Measurements from ENCODE around the gene PLEKHJ1. TPM values are rescaled to one million over a fixed set of nuclear protein-coding genes. Genes with fewer than 3 reads are reported as not detected.

PLEKHJ1 gene
- total and polyA plus RNA-seq, 2 of the 13 experiments (the other 11 are each of a cell fraction or from before 2014, with no cell fraction given) = 70.5 to 130 TPM

GRCh38 chr19:2242092-2242537 lies 6.0 kb upstream of the PLEKHJ1 start (continued):
- no peak for TF ChIP-seq GMEB2 (CRISPR knock-in tag; IDR thresholded peaks at IDR 0.05; ENCODE audit: low read depth)
- peak; percentile 31 for TF ChIP-seq CTCF (CRISPR knock-in tag; IDR thresholded peaks at IDR 0.05)
- TF ChIP-seq ZHX2 (IDR thresholded peaks at IDR 0.05; ENCODE audit: low read depth) = no peak
- TF ChIP-seq ZHX2 (CRISPR knock-in tag; IDR thresholded peaks at IDR 0.05; ENCODE audit: borderline replicate concordance) = no peak
- TF ChIP-seq ETV5 (CRISPR knock-in tag; IDR thresholded peaks at IDR 0.05; ENCODE audit: borderline replicate concordance) = peak; percentile 72; the same call in 1 of the 2 replicates
- TF ChIP-seq ZNF839 (CRISPR knock-in tag; IDR thresholded peaks at IDR 0.05; ENCODE audit: borderline replicate concordance) = no peak
- 0 out of 2 replicates have a peak, but pooled peaks have one; percentile 46 for TF ChIP-seq ZNF572 (CRISPR knock-in tag; IDR thresholded peaks at IDR 0.05)
- no peak for TF ChIP-seq ZNF253 (CRISPR knock-in tag; IDR thresholded peaks at IDR 0.05; ENCODE audit: borderline replicate concordance)
- no peak for TF ChIP-seq ZNF703 (CRISPR knock-in tag; IDR thresholded peaks at IDR 0.05; ENCODE audit: borderline replicate concordance)
- TF ChIP-seq SMAD1 (CRISPR knock-in tag; IDR thresholded peaks at IDR 0.05; ENCODE audit: borderline replicate concordance, low read depth) = no peak
- no peak for TF ChIP-seq ARID2 (CRISPR knock-in tag; IDR thresholded peaks at IDR 0.05; ENCODE audit: borderline replicate concordance)
- TF ChIP-seq PHF5A (CRISPR knock-in tag; IDR thresholded peaks at IDR 0.05; ENCODE audit: low read depth, unreplicated experiment) = no peak
- no peak for TF ChIP-seq ZNF350 (CRISPR knock-in tag; IDR thresholded peaks at IDR 0.05; ENCODE audit: borderline replicate concordance, low read depth)
- no peak for TF ChIP-seq REPIN1 (CRISPR knock-in tag; IDR thresholded peaks at IDR 0.05; ENCODE audit: borderline replicate concordance, low read depth)
- no peak for TF ChIP-seq ZNF790 (CRISPR knock-in tag; IDR thresholded peaks at IDR 0.05; ENCODE audit: borderline replicate concordance)
- TF ChIP-seq ATF7-NPFF (CRISPR knock-in tag; IDR thresholded peaks at IDR 0.05; ENCODE audit: low read depth) = no peak
- no peak for TF ChIP-seq KDM5A (IDR thresholded peaks at IDR 0.05; ENCODE audit: borderline replicate concordance, low read length)
- TF ChIP-seq ZNF256 (CRISPR knock-in tag; conservative IDR thresholded peaks at IDR 0.05) = no peak
- TF ChIP-seq POLR2G (IDR thresholded peaks at IDR 0.05; ENCODE audit: low read depth, low read length) = no peak
